IMR-90 (cell line): ENCODE measurements around the gene IFT57.

ENCODE experiments used
- BHLHE40 ChIP-seq: fragments of 150-350 bp; IDR thresholded peaks from 2 replicates; pipeline ENCODE4 v1.6.1; 2016; ENCODE audit warnings: mild to moderate bottlenecking, low read depth, low read length
- MAZ ChIP-seq: IDR thresholded peaks from 2 replicates; pipeline ENCODE4 v1.6.1; 2012; ENCODE audit warnings: low read depth, mild to moderate bottlenecking, low read length, improper control_type of control experiment, moderate library complexity, borderline replicate concordance
- POLR2A ChIP-seq: IDR thresholded peaks from 2 replicates; pipeline ENCODE4 v1.6.1; 2012; ENCODE audit warnings: mild to moderate bottlenecking, low read depth, low read length
- RAD21 ChIP-seq: IDR thresholded peaks from 2 replicates; pipeline ENCODE4 v1.6.1; 2012; ENCODE audit warnings: low read length, improper control_type of control experiment
- TF ChIP-seq, protein P1 (sequence below): conservative IDR thresholded peaks from 2 replicates; pipeline ENCODE4 v1.5.1; 2012; ENCODE audit warnings: mild to moderate bottlenecking, low read depth, low read length, improper control_type of control experiment

DNA sequence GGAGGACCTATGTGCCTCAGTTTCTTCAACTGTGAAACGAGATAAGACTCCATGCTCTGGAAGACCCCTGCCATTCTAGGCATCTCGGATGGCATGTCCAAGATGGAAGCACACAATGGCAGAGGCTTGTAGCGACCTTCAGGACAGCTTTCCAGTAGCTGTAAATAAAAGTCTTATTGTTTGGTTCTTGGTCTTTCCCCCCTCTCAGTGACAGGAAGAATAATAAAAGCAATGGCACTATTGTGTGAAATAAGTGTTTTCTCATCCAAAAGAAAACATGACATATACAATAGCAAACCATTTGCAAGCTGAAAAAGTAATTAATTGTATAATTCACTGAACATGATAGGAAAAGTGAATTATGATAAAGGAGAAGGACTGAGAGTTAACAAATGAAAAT is 98.9 kb downstream of the IFT57 start:
- TF ChIP-seq BHLHE40 = no peak
- TF ChIP-seq, protein P1, sequence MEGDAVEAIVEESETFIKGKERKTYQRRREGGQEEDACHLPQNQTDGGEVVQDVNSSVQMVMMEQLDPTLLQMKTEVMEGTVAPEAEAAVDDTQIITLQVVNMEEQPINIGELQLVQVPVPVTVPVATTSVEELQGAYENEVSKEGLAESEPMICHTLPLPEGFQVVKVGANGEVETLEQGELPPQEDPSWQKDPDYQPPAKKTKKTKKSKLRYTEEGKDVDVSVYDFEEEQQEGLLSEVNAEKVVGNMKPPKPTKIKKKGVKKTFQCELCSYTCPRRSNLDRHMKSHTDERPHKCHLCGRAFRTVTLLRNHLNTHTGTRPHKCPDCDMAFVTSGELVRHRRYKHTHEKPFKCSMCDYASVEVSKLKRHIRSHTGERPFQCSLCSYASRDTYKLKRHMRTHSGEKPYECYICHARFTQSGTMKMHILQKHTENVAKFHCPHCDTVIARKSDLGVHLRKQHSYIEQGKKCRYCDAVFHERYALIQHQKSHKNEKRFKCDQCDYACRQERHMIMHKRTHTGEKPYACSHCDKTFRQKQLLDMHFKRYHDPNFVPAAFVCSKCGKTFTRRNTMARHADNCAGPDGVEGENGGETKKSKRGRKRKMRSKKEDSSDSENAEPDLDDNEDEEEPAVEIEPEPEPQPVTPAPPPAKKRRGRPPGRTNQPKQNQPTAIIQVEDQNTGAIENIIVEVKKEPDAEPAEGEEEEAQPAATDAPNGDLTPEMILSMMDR = no peak
- no peak for TF ChIP-seq MAZ
- TF ChIP-seq RAD21 = no peak
- TF ChIP-seq POLR2A = no peak
